RKO (cell line): ENCODE results near the gene GPR160.
"Not testable (repeated sequence)": the region's sequence is repeated elsewhere in the genome, so short reads cannot be mapped to it uniquely, and the experiment has no call there.

Experiments
- DNase-seq: peaks from one replicate; pipeline ENCODE4 v3.0.0-alpha.2; 2016; ENCODE audit warnings: low spot score

Gene GPR160

GRCh38 chr3:170111147-170111771 lies 73.5 kb downstream of the GPR160 start:
- DNase-seq, result no peak

DNA sequence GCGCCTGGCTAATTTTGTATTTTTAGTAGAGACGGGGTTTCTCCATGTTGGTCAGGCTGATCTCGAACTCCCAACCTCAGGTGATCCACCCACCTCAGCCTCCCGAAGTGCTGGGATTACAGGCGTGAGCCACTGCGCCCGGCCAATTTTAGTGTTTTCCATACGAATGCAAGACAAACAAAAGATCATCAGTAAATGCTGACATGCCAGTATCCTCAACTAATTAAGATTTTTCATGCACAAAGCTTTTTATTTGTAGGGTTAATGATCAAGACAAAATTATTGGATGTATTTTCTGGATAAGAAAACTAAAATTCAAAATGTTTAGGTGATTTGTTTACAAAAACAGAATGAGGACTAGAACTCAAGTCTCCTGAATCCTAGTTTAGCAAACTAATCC lies 76.4 kb downstream of the GPR160 start:
- not testable (repeated sequence) for DNase-seq

DNA sequence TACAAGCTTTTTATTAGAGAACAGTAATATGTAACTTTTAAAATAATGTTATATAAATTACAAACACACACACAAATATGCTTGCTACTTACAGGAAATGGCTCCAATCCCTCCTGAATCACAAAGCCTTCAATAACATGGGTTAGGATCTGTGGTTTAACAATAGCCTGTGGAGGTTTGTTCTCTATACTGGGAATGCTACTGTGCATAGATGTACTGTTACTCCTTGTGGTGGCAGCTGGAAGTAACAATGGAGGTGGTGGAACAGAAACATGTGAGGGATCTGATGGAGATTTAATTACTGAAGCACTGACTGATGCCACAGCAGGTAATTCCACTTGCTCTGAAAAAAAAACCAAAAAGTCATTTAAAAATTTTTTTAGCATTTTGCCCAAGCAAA lies 79.3 kb downstream of the GPR160 start:
- DNase-seq, result peak; percentile 46

DNA sequence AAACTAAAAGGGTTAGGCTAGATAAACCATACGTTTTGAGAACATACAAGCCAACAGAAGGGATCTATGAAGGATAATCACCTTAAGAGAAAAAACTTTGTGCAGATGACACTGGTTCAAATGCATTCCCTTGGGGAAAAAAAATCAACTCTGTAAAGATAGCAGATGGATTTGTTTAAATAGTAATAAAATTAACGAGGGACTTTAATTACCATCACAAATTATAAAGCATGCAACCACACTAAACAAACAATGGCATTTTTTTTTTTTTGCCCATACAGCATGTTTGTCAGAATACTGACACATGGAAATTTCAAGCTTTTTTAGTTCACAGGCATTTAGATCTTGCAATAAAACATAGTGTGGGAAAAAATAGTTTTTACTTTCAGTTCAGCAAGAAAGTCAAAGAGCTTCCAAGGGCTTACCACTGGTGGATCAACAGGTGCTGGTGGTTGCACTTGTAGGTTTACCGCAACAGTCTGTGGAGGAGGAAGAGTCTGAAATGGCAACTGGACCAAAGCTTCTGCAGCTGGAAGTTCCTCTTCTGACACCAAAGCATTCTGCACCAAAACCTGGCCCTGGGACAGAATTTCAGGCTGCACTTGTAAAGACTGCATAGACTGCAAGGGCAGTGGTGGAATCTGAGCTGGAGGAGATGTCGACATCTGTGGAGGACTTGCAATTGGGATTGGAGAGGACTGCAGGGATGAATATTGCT lies 90.6 kb downstream of the GPR160 start:
- no peak for DNase-seq

- DNase-seq, result peak; percentile 76
These were observed 91.2 kb downstream of the GPR160 start for GRCh38 chr3:170128977-170129431.

DNA sequence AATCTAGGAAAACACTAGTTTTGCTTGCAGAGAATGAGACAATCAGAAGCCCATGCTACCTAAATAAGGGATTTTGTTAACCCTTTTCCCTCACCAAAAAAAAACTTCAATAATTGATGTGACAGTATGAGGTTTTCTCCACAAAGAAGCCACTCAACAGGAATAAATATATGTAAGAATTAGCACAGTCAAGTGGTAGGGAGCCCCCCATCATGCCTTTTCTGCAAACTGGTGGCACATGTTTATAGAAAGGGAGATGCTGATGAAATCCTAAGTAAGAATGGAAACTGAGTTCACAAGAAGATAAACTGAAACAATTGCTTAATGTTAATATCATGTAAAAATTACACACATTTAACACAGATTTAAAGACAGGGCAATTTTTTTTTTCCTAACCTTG lies 92.7 kb downstream of the GPR160 start:
- DNase-seq, result no peak

- DNase-seq, result peak; percentile 4
These were observed 94.5 kb downstream of the GPR160 start for GRCh38 chr3:170132335-170132734.
